Mesothelial cell of epicardium (in vitro differentiated cells): ENCODE data around the gene DCUN1D5. TPM values are rescaled to one million over a fixed set of nuclear protein-coding genes. Genes with fewer than 3 reads are reported as not detected.

Experiments used
- DNase-seq, 2 experiments: peaks; one replicate each; pipeline ENCODE4 v3.0.0; 2021; ENCODE audit warnings: low spot score in 2 of 2; ENCODE audit not compliant: unreplicated experiment in 2 of 2
- H3K27ac Mint-ChIP-seq: 2 replicates; pipeline ENCODE4 v1.8.0; 2021; ENCODE audit warnings: mixed read lengths
- H3K27me3 Mint-ChIP-seq: 2 replicates; pipeline ENCODE4 v1.8.0; 2021; ENCODE audit warnings: low read depth, mixed read lengths
- H3K36me3 Mint-ChIP-seq: 2 replicates; pipeline ENCODE4 v1.8.0; 2021; ENCODE audit warnings: mixed read lengths
- H3K4me1 Mint-ChIP-seq: 2 replicates; pipeline ENCODE4 v1.8.0; 2021; ENCODE audit warnings: mixed read lengths
- H3K4me3 Mint-ChIP-seq: 2 replicates; pipeline ENCODE4 v1.8.0; 2021; ENCODE audit warnings: mild to moderate bottlenecking, moderate library complexity, mixed read lengths
- H3K9me3 Mint-ChIP-seq: 2 replicates; pipeline ENCODE4 v1.8.0; 2021; ENCODE audit warnings: mixed read lengths
- CTCF ChIP-seq: fragments of 200-600 bp; sonication (generic); IDR thresholded peaks from one replicate; pipeline ENCODE4 v1.5.0; 2021; ENCODE audit warnings: antibody characterized with exemption; ENCODE audit not compliant: unreplicated experiment
- total RNA-seq: library from RNA; stranded (reverse); gene quantifications from 3 replicates; pipeline ENCODE4 v1.2.1, GENCODE V29; 2021

DCUN1D5 gene
- total RNA-seq: 32.3 to 33.7 TPM (median 33.2 TPM) in 3 replicates

- Mint-ChIP-seq H3K9me3 (no peaks in the 10 kb centered on the region), H3K36me3 (no peaks in the 10 kb centered on the region), H3K27me3 (peaks cover 25% of the 10 kb centered on the region), H3K4me1 (peaks cover 29% of the 10 kb centered on the region), H3K4me3 (peak within 1 kb of the TSS; percentile 83), H3K27ac (peak within 1 kb of the TSS; percentile 97)
- no peak for TF ChIP-seq CTCF
- peak; percentile 90 to 96 for DNase-seq
Measured at GRCh38 chr11:103091801-103092524, at the start of gene DCUN1D5. DCUN1D5 (minus strand) TSS chr11:103092160; CDS start chr11:103091872, 288 bp downstream.

GRCh38 chr11:103125462-103125861 lies 33.5 kb upstream of the DCUN1D5 start:
- H3K27ac Mint-ChIP-seq: peak overlapping the region; percentile 55
- peaks cover 24% of the 10 kb centered on the region for H3K36me3 Mint-ChIP-seq
- no peaks in the 10 kb centered on the region for H3K27me3 Mint-ChIP-seq
- no peak for TF ChIP-seq CTCF
- DNase-seq: no peak
- peaks cover 6% of the 10 kb centered on the region for H3K4me1 Mint-ChIP-seq
- no peak overlapping the region for H3K4me3 Mint-ChIP-seq
- H3K9me3 Mint-ChIP-seq: no peaks in the 10 kb centered on the region

GRCh38 chr11:103114836-103115235 lies 22.9 kb upstream of the DCUN1D5 start:
- Mint-ChIP-seq H3K4me3 (no peak overlapping the region), H3K27ac (no peak overlapping the region), H3K27me3 (no peaks in the 10 kb centered on the region), H3K9me3 (peaks cover 10% of the 10 kb centered on the region), H3K36me3 (peaks cover 21% of the 10 kb centered on the region), H3K4me1 (peaks cover 14% of the 10 kb centered on the region)
- no peak for DNase-seq
- TF ChIP-seq CTCF: no peak

GRCh38 chr11:103112364-103112763 lies 20.4 kb upstream of the DCUN1D5 start:
- H3K27me3 Mint-ChIP-seq: no peaks in the 10 kb centered on the region
- DNase-seq: no peak
- H3K4me3 Mint-ChIP-seq: no peak overlapping the region
- peaks cover 10% of the 10 kb centered on the region for H3K9me3 Mint-ChIP-seq
- H3K36me3 Mint-ChIP-seq: peaks cover 14% of the 10 kb centered on the region
- H3K27ac Mint-ChIP-seq: peak overlapping the region; percentile 3
- no peak for TF ChIP-seq CTCF
- H3K4me1 Mint-ChIP-seq: peaks cover 19% of the 10 kb centered on the region

GRCh38 chr11:103111400-103111799 lies 19.4 kb upstream of the DCUN1D5 start:
- no peak for DNase-seq
- Mint-ChIP-seq H3K4me3 (no peak overlapping the region), H3K9me3 (peaks cover 10% of the 10 kb centered on the region), H3K27ac (no peak overlapping the region), H3K4me1 (peaks cover 19% of the 10 kb centered on the region), H3K27me3 (no peaks in the 10 kb centered on the region), H3K36me3 (peaks cover 14% of the 10 kb centered on the region)
- no peak for TF ChIP-seq CTCF

GRCh38 chr11:103110391-103110790 lies 18.4 kb upstream of the DCUN1D5 start:
- Mint-ChIP-seq H3K36me3 (peaks cover 14% of the 10 kb centered on the region), H3K27me3 (no peaks in the 10 kb centered on the region), H3K27ac (peak overlapping the region; percentile 99), H3K4me3 (peak overlapping the region; percentile 96), H3K9me3 (peaks cover 10% of the 10 kb centered on the region), H3K4me1 (peaks cover 19% of the 10 kb centered on the region)
- no peak for DNase-seq
- no peak for TF ChIP-seq CTCF
